CD4-positive, alpha-beta T cell (primary cell): ENCODE results near the gene ASIC3. TPM values are rescaled to one million over a fixed set of nuclear protein-coding genes. Genes with fewer than 3 reads are reported as not detected.

Experiments used
- ATAC-seq: fragments of 200-7000 bp; cut with Tn5 transposase; one replicate; pipeline ENCODE4 v1.10.0; 2022; ENCODE audit warnings: mild to moderate bottlenecking; ENCODE audit not compliant: poor library complexity
- CTCF ChIA-PET: fragments of 350-600 bp; sonication (Branson Sonifier 250); formaldehyde crosslinking; loops from one replicate; lab custom pipeline; 2021; ENCODE audit warnings: antibody characterized with exemption, inconsistent platforms; lab: Charles Lee
- POLR2A ChIA-PET: fragments of 350-600 bp; sonication (Branson Sonifier 250); formaldehyde crosslinking; loops from one replicate; lab custom pipeline; 2021; ENCODE audit warnings: antibody characterized with exemption, inconsistent platforms; lab: Charles Lee
- DNase-seq, 14 experiments: peaks; one replicate each; pipeline ENCODE4 v3.0.0-alpha.2; 2013 to 2020; ENCODE audit warnings: mixed read lengths in 2 of 14
- H3K27ac ChIP-seq, 2 donors: one replicate each; pipeline versions ENCODE4 v1.5.1 to v1.7.0; 2013; ENCODE audit warnings: low read length in 2 of 2, low read depth in 1 of 2, mild to moderate bottlenecking in 1 of 2
- H3K27me3 ChIP-seq, 2 experiments: 1 replicate in 1 of 2; 2 replicates in 1 of 2; pipeline versions ENCODE4 v1.6.1 to v1.7.0; 2013; ENCODE audit warnings: low read length in 2 of 2, control low read depth in 1 of 2, mild to moderate bottlenecking in 1 of 2, moderate library complexity in 1 of 2; ENCODE audit not compliant: insufficient read depth in 2 of 2, control insufficient read depth in 1 of 2
- H3K36me3 ChIP-seq: one replicate; pipeline ENCODE4 v1.6.1; 2013; ENCODE audit warnings: low read length, control low read depth; ENCODE audit not compliant: insufficient read depth
- H3K4me1 ChIP-seq: one replicate; pipeline ENCODE4 v1.6.1; 2013; ENCODE audit warnings: low read length, control low read depth; ENCODE audit not compliant: insufficient read depth
- H3K4me3 ChIP-seq: one replicate; pipeline ENCODE4 v1.5.1; 2013; ENCODE audit warnings: mild to moderate bottlenecking, low read length, moderate library complexity
- H3K9me3 ChIP-seq, 2 experiments: 1 replicate in 1 of 2; 2 replicates in 1 of 2; pipeline versions ENCODE4 v1.6.1 to v1.7.0; 2013; ENCODE audit warnings: low read length in 2 of 2, mild to moderate bottlenecking in 2 of 2, control low read depth in 1 of 2, moderate library complexity in 1 of 2; ENCODE audit not compliant: control insufficient read depth in 1 of 2, insufficient read depth in 1 of 2
- H3K27ac Mint-ChIP-seq: one replicate; pipeline ENCODE4 v1.8.0; 2020; ENCODE audit warnings: mixed read lengths
- H3K27me3 Mint-ChIP-seq: one replicate; pipeline ENCODE4 v1.8.0; 2021; ENCODE audit warnings: mixed read lengths
- H3K36me3 Mint-ChIP-seq: one replicate; pipeline ENCODE4 v1.8.0; 2021; ENCODE audit warnings: low read depth, mixed read lengths
- H3K4me1 Mint-ChIP-seq: one replicate; pipeline ENCODE4 v1.8.0; 2021; ENCODE audit warnings: low read depth, mixed read lengths
- H3K4me3 Mint-ChIP-seq: one replicate; pipeline ENCODE4 v1.8.0; 2020; ENCODE audit warnings: mild to moderate bottlenecking, mixed read lengths
- H3K9me3 Mint-ChIP-seq: one replicate; pipeline ENCODE4 v1.8.0; 2020; ENCODE audit warnings: mixed read lengths
- intact Hi-C, 2 experiments: fragments of 100-400 bp; cut with DNase I in 1 of 2; cut with micrococcal nuclease in 1 of 2; formaldehyde crosslinking; loops; one replicate each; pipeline versions ENCODE4 v1.15.1 to v1.9.0; 2023 to 2025; cut with DNase I, micrococcal nuclease
- total RNA-seq, 174 experiments: library from RNA in 2 of 174; stranded (reverse) in 2 of 174; gene quantifications; one replicate each; pipeline ENCODE4 v1.2.3 and lab custom pipeline; 2021 to 2026
- TF ChIP-seq, protein P1 (sequence below): fragments of 200-600 bp; IDR thresholded peaks from one replicate; pipeline ENCODE4 v1.8.0; 2022; ENCODE audit warnings: antibody characterized with exemption, mild to moderate bottlenecking

Gene ASIC3
- total RNA-seq, 2 experiments from 2014 or later = 13.8 to 15.2 TPM

DNA sequence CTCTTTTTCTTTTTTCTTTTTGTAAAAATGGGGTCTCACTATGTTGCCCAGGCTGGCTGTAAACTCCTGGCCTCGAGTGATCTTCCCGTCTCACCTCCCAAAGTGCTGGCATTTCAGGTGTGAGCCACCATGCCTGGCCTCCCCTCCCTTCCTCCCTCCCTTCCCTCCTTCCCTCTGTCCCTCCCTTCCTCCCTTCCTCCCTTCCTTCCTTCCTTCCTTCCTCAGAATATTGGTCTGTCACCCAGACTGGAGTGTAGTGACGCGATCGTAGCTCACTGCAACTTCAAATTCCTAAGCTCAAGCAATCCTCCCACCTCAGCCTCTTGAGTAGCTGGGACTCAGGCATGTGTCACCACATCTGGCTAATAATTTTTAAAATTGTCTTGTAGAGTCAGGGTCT lies 46.3 kb downstream of the ASIC3 start:
- peaks cover 23% of the 10 kb centered on the region for H3K4me1 ChIP-seq
- no peak overlapping the region for H3K4me3 Mint-ChIP-seq
- no peaks in the 10 kb centered on the region for H3K9me3 ChIP-seq
- ATAC-seq (no peak), DNase-seq (no peak)
- H3K27me3 Mint-ChIP-seq = no peaks in the 10 kb centered on the region
- POLR2A ChIA-PET = no interaction called here
- CTCF ChIA-PET = interaction anchor here (0.9 to 2.1 kb wide), 2 partner anchors 29 to 44 kb away, joined by 3 to 4 read pairs; no protein-coding TSS in a partner anchor
- H3K36me3 Mint-ChIP-seq = peaks cover 6% of the 10 kb centered on the region
- no peak overlapping the region for H3K4me3 ChIP-seq
- intact Hi-C loops = no loop called here
- no peaks in the 10 kb centered on the region for H3K9me3 Mint-ChIP-seq
- TF ChIP-seq, protein P1, sequence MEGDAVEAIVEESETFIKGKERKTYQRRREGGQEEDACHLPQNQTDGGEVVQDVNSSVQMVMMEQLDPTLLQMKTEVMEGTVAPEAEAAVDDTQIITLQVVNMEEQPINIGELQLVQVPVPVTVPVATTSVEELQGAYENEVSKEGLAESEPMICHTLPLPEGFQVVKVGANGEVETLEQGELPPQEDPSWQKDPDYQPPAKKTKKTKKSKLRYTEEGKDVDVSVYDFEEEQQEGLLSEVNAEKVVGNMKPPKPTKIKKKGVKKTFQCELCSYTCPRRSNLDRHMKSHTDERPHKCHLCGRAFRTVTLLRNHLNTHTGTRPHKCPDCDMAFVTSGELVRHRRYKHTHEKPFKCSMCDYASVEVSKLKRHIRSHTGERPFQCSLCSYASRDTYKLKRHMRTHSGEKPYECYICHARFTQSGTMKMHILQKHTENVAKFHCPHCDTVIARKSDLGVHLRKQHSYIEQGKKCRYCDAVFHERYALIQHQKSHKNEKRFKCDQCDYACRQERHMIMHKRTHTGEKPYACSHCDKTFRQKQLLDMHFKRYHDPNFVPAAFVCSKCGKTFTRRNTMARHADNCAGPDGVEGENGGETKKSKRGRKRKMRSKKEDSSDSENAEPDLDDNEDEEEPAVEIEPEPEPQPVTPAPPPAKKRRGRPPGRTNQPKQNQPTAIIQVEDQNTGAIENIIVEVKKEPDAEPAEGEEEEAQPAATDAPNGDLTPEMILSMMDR = no peak
- H3K27me3 ChIP-seq = no peaks in the 10 kb centered on the region
- no peaks in the 10 kb centered on the region for H3K36me3 ChIP-seq
- no peak overlapping the region for H3K27ac Mint-ChIP-seq
- no peak overlapping the region for H3K27ac ChIP-seq
- H3K4me1 Mint-ChIP-seq = peaks cover 6% of the 10 kb centered on the region

DNA sequence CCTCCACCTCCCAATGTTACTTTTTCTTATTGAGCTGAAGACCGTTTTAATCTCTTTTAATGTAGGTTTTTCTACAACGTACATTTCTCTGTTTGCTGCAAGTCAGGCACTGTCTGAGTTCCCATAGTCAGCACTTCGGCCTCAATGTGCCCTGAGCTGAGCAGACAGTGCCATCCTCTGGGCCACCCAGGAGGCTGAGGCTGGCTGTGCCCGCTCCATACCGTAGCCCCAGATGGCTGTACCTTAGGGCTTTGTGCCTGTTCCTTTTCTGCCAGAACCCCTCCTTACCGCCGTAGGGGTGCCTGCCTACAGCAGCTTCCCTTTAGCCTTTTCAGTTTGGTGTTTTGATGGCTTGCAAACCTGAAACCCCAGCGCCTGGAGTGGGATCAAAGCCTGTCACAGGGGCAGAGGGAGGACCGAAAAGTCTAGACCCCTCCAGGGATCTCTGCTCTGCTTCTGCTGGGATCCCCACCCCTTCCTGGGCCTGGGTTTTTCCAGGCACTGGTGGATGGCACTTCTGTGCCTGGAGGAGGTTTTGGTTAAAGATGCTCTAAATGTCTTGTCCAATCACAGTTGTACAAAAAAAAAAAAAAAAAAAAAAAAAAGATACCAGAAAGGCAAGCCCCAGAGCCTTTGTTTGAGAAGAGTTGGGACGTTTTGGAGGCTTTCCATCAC lies 46.9 kb downstream of the ASIC3 start:
- H3K27ac Mint-ChIP-seq = no peak overlapping the region

DNA sequence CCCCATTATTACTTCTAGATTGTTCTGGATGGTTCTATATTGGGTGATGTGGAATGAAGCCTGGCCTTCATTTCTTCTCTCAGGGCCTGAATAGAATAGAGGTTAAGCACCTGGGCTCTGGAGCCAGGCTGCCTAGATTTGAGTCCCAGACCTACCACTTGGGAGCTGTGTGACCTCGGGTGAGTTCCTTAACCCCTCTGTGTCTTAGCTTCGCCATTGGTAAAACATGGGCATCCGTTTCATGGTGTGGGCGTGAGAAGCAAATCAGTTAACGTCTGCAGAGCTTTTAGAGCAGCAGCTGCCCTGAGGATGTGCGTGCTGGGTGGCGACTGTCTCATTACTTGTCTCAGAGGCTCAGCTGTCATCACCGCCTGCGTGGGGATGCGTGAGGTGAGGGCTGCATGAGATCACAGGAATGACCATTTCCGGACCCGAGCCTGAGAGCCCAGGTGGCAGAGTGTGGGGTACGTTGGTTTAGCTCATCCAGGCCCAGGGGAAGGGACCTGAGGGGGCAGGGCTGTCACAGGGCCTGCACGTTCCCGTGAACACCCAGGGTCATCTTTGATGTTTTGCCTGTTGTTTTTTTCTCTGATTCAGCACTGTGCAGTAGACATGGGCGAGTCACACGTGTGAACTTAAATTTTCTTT lies 47.6 kb downstream of the ASIC3 start:
- intact Hi-C loops = no loop called here

More for the DNA sequence above, 46.9 kb downstream of the ASIC3 start:
- no peaks in the 10 kb centered on the region for H3K9me3 ChIP-seq
- H3K36me3 ChIP-seq = no peaks in the 10 kb centered on the region
- no peak overlapping the region for H3K4me3 ChIP-seq
- DNase-seq (peak in 1 of 14 experiments; percentile 51), ATAC-seq (peak; percentile 25)
- intact Hi-C loops = no loop called here
- peaks cover 5% of the 10 kb centered on the region for H3K4me1 Mint-ChIP-seq
- H3K4me1 ChIP-seq = peaks cover 18% of the 10 kb centered on the region
- H3K27me3 ChIP-seq = no peaks in the 10 kb centered on the region
- H3K27ac ChIP-seq = no peak overlapping the region
- POLR2A ChIA-PET = no interaction called here
- CTCF ChIA-PET = interaction anchor here (0.9 to 2.1 kb wide), 2 partner anchors 28 to 44 kb away, joined by 3 to 4 read pairs; no protein-coding TSS in a partner anchor
- TF ChIP-seq, protein P1 = no peak
- H3K9me3 Mint-ChIP-seq = no peaks in the 10 kb centered on the region
- H3K4me3 Mint-ChIP-seq = no peak overlapping the region
- peaks cover 6% of the 10 kb centered on the region for H3K36me3 Mint-ChIP-seq
- no peaks in the 10 kb centered on the region for H3K27me3 Mint-ChIP-seq

More for the DNA sequence above, 47.6 kb downstream of the ASIC3 start:
- H3K9me3 ChIP-seq = no peaks in the 10 kb centered on the region
- Mint-ChIP-seq H3K9me3 (no peaks in the 10 kb centered on the region), H3K36me3 (peaks cover 6% of the 10 kb centered on the region), H3K4me3 (no peak overlapping the region), H3K27ac (peak overlapping the region; percentile 73), H3K27me3 (no peaks in the 10 kb centered on the region), H3K4me1 (peaks cover 5% of the 10 kb centered on the region)
- H3K36me3 ChIP-seq = no peaks in the 10 kb centered on the region
- H3K4me1 ChIP-seq = peaks cover 15% of the 10 kb centered on the region
- CTCF ChIA-PET = interaction anchor here (2.1 kb wide), 1 partner anchor 28 kb away, joined by 4 read pairs; no protein-coding TSS in a partner anchor
- TF ChIP-seq, protein P1 = no peak
- ATAC-seq (peak; percentile 62), DNase-seq (peak in 3 of 14 experiments; percentile 19 to 70 (median 43))
- H3K27me3 ChIP-seq = no peaks in the 10 kb centered on the region
- no peak overlapping the region for H3K4me3 ChIP-seq
- POLR2A ChIA-PET = no interaction called here
- no peak overlapping the region for H3K27ac ChIP-seq
